ENCODE measurements around the gene GSK3A.

GSK3A gene

GRCh38 chr19:42274065-42274682 lies 31.8 kb upstream of the GSK3A start:
- no peaks in the 10 kb centered on the region for H3K27me3 ChIP-seq (ENCODE audit: insufficient read depth, poor library complexity, severe bottlenecking)
- H3K27ac ChIP-seq (ENCODE audit: poor library complexity, severe bottlenecking) = no peak overlapping the region
- no peak for TF ChIP-seq CTCF (IDR thresholded peaks at IDR 0.05; ENCODE audit: poor library complexity, severe bottlenecking)
- H3K4me1 ChIP-seq (ENCODE audit: insufficient read depth, poor library complexity, severe bottlenecking) = peaks cover 32% of the 10 kb centered on the region
- no peaks in the 10 kb centered on the region for H3K9me3 ChIP-seq (ENCODE audit: severe bottlenecking)
- no peak for ATAC-seq (ENCODE audit: low read depth)
- H3K36me3 ChIP-seq (ENCODE audit: low read depth) = peaks cover 33% of the 10 kb centered on the region
- no peak overlapping the region for H3K4me3 ChIP-seq (ENCODE audit: severe bottlenecking)
- DNase-seq (ENCODE audit: low spot score) = peak; percentile 62

- ATAC-seq (ENCODE audit: low read depth) = no peak
- no peak overlapping the region for H3K27ac ChIP-seq (ENCODE audit: poor library complexity, severe bottlenecking)
- H3K4me3 ChIP-seq (ENCODE audit: severe bottlenecking) = no peak overlapping the region
- H3K27me3 ChIP-seq (ENCODE audit: insufficient read depth, poor library complexity, severe bottlenecking) = no peaks in the 10 kb centered on the region
- H3K36me3 ChIP-seq (ENCODE audit: low read depth) = peaks cover 33% of the 10 kb centered on the region
- TF ChIP-seq CTCF (IDR thresholded peaks at IDR 0.05; ENCODE audit: poor library complexity, severe bottlenecking) = no peak
- peak; percentile 61 for DNase-seq (ENCODE audit: low spot score)
- no peaks in the 10 kb centered on the region for H3K9me3 ChIP-seq (ENCODE audit: severe bottlenecking)
- H3K4me1 ChIP-seq (ENCODE audit: insufficient read depth, poor library complexity, severe bottlenecking) = peaks cover 27% of the 10 kb centered on the region
Observed at GRCh38 chr19:42273407-42274064, 31.1 kb upstream of the GSK3A start.

- H3K36me3 ChIP-seq (ENCODE audit: low read depth) = peaks cover 33% of the 10 kb centered on the region
- H3K4me1 ChIP-seq (ENCODE audit: insufficient read depth, poor library complexity, severe bottlenecking) = peaks cover 23% of the 10 kb centered on the region
- H3K27me3 ChIP-seq (ENCODE audit: insufficient read depth, poor library complexity, severe bottlenecking) = no peaks in the 10 kb centered on the region
- no peak for TF ChIP-seq CTCF (IDR thresholded peaks at IDR 0.05; ENCODE audit: poor library complexity, severe bottlenecking)
- DNase-seq (ENCODE audit: low spot score) (peak; percentile 58), ATAC-seq (ENCODE audit: low read depth) (no peak)
- no peak overlapping the region for H3K4me3 ChIP-seq (ENCODE audit: severe bottlenecking)
- no peaks in the 10 kb centered on the region for H3K9me3 ChIP-seq (ENCODE audit: severe bottlenecking)
- H3K27ac ChIP-seq (ENCODE audit: poor library complexity, severe bottlenecking) = no peak overlapping the region
Observed at GRCh38 chr19:42272989-42273406, 30.6 kb upstream of the GSK3A start.

GRCh38 chr19:42272535-42272897 lies 30.1 kb upstream of the GSK3A start:
- no peak for ATAC-seq (ENCODE audit: low read depth)
- peak; percentile 45 for DNase-seq (ENCODE audit: low spot score)
- peaks cover 32% of the 10 kb centered on the region for H3K36me3 ChIP-seq (ENCODE audit: low read depth)
- no peak overlapping the region for H3K4me3 ChIP-seq (ENCODE audit: severe bottlenecking)
- no peak for TF ChIP-seq CTCF (IDR thresholded peaks at IDR 0.05; ENCODE audit: poor library complexity, severe bottlenecking)
- no peaks in the 10 kb centered on the region for H3K9me3 ChIP-seq (ENCODE audit: severe bottlenecking)
- H3K4me1 ChIP-seq (ENCODE audit: insufficient read depth, poor library complexity, severe bottlenecking) = peaks cover 19% of the 10 kb centered on the region
- H3K27ac ChIP-seq (ENCODE audit: poor library complexity, severe bottlenecking) = no peak overlapping the region
- no peaks in the 10 kb centered on the region for H3K27me3 ChIP-seq (ENCODE audit: insufficient read depth, poor library complexity, severe bottlenecking)

All from RWPE2 (cell line).